NCI-H1436 treated with DMSO at 0.1 percent for 48 hours (cell line): ENCODE results near the gene SCNN1B.
"Not testable (repeated sequence)": the region's sequence is repeated elsewhere in the genome, so short reads cannot be mapped to it uniquely, and the experiment has no call there.

ENCODE experiments used
- DNase-seq: peaks from one replicate; lab custom pipeline; 2025; lab: John Stamatoyannopoulos, UW

SCNN1B gene

DNA sequence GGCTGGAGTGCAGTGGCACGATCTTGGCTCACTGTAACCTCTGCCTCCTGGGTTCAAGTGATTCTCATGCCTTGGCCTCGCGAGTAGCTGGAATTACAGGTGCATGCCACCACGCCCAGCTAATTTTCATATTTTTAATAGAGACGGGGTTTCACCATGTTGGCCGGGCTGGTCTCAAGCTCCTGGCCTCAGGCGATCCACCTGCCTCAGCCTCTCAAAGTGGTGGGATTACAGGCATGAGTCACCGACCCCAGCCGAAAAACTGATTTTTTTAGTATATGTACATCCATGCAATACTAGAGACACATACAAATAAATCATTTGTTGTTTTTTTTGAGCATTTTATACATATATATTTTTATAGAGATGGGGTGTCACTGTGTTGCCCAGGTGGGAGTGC lies 79.6 kb downstream of the SCNN1B start:
- DNase-seq = not testable (repeated sequence)

DNA sequence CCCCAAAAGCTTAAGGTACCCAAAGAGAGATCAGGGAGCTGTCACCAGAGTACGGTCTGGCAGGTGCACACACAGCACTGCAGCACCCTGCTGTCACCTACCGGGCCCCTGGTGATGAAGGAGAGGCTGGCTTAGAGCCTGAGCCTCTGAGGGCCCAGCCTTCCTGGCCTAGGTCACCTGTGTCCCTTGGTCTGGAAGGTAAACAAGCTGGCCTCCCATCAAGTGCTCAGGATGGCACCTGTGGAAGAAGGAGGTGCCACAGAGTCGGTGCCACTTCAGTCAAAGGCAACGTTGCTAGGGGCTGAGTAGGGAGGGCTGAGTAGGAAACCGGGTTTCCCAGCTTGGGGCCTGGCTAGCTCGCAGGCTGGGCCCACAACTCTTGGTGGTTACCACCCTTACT lies 80.2 kb downstream of the SCNN1B start:
- no peak for DNase-seq

DNA sequence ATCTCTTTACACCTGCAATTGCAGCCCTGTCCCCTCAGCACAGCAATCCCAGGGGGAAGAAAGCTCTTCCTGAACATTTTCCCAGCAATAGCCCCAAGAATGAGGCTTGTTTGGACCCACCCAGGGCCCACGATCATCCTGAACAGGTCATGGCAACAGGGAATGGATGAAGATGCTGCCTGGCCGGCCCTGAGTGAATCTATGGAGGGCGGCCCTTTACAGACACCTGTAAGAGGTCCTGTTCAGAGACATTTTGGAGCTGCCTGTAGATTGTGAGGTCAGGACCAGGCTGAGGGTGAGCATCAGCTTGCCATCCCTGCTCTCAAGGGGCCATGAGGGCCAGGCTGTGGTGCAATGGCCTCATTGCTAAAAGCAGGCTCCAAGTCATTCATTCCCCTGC lies 81.8 kb downstream of the SCNN1B start:
- DNase-seq = no peak

DNA sequence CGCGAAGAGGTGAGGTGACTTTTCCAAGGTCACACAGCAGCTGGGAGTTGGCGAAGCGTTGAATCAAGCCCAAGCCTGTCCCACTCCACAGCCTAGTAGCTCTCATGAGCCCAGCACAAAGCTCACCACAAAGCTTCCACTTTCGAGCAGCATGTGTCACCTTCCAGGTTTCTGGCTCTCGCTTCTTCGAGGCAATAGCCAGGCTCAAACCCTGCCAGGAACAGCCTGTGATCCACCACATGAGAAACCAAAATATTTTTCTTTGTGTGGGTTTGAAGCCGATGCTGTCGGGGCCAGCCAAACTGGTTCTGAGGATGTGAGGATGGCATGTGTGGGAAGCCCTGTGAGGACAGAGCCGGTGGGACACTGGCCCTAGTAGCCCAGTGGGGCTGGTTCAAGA lies 82.8 kb downstream of the SCNN1B start:
- DNase-seq = no peak

DNA sequence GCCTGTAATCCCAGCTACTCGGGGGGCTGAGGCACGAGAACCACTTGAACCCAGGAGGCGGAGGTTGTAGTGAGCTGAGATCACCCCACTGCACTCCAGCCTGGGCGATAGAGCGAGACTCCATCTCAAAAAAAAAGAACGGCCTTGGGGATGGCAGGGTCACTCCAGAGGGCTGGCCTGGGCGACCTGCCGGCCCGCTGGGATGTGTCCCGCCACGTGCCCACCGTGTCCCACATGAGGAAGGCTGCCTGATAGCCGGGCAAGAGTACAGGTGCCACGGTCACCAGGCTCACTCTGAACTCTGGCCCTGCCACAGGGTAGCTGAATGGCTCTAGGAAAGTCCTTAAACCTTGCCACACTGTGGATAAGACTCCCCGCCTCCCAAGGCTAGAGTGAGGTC lies 83.3 kb downstream of the SCNN1B start:
- DNase-seq = no peak

DNA sequence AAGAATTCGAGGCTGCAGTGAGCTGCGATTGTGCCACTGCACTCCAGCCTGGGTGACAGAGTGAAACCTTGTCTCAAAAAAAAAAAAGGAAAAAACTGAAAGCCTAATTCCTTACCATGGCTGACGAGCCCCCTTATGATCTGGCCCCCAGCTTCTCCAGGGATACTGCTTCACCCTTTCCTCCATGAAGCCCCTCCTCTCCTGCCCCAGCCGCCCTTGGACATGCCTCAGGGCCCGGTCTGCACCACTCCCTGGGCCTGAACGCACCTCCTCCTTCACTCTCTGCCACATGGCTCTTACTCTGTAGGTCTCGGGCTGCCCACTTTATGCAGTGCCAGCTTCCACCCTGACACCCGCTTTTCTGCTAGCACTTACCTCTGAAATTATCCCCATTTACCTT lies 85.6 kb downstream of the SCNN1B start:
- no peak for DNase-seq

DNA sequence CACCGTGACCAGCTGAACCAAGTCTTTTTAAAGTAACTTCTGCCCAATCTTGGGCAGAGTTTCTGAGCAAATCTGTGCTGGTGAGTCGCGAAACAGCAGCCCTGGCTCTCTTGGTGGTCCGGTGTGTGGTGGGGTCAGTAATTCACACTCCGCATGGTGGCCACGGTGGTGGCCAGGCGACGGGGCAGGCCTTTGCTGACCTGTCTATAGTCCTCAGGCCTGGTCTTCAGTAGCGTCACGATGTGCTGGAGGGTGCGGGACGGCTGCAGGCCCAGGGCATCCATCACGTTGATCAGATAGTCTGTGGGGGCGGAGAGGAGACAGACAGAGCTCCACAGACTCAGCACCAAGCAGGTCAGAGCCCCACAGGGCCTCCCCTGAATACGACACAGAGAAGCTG lies 86.7 kb downstream of the SCNN1B start:
- DNase-seq = no peak

DNA sequence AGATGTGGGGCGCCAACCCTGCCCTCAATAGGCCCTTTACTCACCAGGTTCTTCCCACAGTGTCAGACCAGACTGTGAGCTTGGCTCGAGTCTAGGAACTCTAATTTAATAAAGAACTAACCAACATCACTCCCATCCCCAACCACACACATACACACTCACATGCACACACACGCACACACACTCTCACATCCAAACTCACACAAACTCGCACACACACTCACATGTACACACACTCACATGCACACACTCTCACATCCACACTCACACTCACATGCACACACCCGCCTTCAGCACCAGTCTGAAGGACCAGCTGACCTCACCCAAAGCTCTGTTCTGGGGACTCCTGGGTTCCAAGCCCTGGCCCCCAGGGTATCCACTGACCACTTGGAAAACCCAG lies 87.1 kb downstream of the SCNN1B start:
- no peak for DNase-seq

DNA sequence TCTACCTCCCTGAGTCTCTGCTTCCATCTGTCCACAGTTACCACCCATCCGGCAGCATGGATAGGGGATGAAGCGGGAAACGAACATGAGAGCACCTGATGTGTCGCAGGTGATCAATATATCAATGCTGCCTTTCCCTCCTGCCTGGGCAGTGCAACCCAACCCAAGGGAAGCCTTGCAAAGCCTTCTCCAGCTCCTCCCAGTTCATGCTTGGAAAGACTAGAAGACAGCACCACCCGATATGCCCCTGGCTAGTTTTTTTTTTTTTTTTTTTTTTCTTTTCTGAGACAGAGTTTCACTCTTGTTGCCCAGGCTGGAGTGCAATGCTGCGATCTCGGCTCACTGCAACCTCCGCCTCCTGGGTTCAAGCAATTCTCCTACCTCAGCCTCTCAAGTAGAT lies 87.8 kb downstream of the SCNN1B start:
- DNase-seq = not testable (repeated sequence)

DNA sequence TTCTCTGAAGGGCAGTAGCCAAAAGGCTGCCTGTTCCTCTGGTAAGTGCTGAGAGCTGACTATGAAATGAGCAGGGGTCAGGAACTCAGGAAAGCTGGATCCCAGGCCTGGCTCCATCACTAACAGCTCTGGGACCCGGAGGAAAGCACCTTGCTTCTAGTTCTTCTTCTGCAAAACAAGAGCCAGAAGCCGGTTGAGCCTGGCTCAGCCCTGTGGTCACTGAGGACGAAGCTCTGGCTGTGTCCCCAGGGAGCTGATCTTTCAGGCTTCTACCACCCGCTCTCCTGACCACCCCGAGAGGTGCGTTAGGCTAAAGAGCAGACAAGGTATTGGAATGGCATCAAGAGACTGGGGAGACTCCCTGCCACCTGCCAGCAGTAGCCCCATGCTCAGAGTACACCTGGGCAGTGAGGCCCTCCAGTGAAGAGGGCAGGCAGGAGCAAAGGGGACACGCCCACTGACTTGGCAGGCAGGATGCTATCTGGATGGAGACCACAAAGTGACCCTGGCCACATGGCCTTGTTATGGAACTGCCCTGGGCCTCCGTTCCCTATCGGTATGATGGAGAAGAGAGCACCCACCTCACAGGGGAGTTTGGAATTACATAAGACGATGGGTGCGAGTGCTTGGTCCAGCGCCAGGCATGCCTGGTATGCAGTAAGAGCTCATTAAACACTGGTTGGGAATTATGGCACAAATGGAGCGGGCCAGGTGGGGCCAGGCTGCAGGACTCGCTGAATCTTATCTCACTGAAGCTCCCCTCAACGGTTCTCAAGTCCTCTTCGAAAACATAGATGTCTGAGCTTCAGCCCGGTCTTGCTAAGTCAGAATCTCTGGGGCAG lies 89.5 kb downstream of the SCNN1B start:
- DNase-seq = no peak

DNA sequence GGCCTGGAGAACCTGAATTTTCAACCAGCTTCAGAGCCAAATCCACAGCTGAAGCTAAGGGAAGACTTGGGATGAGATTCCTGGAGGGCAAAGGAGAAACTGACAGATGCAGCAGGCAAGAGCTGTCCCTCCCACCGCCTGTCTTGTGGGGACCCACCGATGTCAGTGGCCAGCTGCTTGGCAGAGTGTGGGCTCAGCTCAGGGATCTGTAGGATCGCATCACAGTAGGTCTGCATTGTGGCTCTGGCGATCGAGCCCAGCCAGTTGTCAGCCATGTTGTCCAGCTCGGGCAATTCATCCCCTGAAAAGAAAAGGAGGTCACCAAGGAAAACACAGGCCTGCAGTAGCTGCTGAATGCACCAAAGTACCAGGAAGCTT lies 90.1 kb downstream of the SCNN1B start:
- no peak for DNase-seq

DNA sequence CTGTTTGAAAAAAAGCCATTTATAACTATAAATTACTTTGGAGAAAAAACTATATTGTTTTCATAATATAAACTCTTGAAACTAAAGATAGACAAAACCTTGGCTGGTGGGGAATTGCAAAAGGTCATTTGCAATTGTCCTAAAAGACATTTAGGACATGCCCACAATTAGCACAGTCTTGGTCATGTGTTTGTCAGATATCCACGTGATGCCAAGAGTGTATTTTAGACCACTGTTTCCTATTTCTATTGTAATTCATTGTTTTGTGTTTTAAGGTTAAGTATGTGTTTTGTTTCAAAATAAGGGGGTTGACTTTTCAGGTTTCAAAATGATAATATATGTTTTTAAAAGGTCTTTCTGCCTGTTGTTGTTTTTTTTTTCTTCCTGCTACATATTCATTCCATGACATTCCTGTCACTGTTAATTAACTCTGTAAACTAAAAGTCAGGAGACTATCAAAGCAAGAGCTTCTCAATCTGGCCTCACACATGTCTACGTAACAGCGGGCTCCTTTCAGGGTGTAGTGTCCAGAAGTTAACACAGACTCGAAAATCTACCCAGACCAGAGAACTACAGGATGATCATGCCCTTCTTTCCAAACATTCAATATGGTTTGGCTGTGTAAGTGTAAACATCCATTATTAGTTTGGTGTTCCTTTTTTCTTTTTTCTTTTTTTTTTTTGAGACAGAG lies 92.2 kb downstream of the SCNN1B start:
- DNase-seq = no peak

DNA sequence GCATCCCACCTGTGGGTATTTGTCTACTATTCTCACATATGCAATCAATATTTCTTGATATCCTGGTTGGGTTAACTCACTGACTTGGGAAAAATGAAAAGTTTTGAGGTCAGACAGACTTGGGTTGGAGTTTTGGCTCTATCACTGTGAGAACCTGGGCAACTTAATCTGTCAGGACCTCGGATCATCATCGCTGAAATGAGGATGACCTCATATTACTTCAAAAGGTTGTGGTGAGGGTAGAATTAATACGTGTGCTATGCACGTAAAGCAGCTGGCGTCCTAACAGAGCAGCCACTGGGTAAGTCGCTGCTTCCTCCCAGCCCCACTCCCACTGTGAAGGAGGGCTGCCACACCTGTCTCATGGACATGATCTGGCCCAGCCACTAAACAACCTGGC lies 93.6 kb downstream of the SCNN1B start:
- no peak for DNase-seq

DNA sequence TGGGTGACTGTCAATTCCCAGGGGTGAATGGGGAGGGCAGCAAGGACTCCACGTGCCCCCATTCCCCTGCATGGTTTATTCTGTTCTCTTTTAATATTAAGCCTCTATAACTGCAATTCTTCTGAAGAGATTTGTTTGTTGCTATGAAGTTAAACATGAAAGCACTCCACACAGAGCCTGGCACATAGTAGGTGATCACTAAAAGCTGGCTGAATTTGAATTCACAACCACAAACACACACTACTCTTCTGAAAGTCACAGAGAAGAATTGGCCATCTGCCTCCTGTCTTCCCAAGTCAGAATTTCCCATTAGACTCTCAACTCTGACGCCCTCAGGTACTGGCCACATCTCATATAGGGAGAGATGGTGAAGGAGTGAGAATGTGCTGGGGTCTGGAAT lies 95.4 kb downstream of the SCNN1B start:
- no peak for DNase-seq

DNA sequence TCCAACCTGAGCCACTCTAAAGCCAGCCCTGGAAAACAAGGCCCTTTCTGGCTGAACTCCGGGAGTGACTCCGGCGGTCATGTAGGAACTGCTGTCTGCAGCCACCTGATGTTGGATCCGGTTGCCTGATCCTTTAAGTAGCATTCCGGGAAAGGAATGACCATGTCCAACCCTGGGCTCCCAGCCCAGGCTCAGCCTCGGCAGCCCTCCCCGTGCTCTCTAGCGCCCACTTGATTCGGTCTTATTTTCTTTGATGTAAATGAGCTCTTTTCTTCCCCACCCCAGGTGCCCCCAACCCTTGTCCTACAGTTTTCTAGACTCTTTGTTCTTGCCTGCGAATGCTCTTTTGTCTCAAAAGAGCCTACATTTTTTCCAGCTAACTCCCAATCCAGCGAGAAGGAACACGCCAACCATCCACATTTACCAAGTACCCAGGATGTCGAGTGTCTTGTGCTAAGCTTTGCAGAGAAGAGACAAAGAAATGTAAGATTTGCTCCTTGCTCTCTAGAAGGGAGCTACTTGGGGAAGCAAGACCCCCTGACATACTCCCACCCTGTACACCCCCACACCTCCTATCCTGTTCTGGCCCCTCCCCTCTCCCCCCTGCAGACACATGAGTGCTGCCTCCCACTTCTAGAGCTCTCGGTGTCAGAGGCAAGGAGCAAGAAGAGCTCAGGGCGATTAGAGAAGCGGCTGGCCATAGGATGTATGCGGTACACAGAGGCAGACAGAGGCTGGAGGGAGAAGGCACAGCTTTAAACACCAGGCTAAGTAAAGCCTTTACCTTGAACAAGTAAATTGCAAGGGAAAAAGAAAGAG lies 97.1 kb downstream of the SCNN1B start:
- no peak for DNase-seq

DNA sequence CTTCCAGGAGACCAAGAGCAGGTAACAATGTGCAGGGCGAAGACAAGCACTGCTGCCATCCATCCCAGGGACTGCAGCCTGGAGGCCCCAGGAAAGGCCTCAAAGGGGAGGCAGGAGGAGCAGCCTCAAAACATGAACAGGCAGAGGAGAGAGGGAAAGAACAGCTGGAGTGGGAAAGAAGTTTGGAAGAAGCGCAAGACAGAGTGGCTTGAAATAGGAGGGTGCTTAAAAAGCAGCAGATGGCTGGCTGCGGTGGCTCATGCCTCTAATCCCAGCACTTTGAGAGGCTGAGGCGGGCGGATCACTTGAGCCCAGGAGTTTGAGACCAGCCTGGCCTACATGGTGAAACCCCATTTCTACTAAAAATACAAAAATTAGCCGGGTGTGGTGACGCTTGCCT lies 98.3 kb downstream of the SCNN1B start:
- DNase-seq = not testable (repeated sequence)

DNA sequence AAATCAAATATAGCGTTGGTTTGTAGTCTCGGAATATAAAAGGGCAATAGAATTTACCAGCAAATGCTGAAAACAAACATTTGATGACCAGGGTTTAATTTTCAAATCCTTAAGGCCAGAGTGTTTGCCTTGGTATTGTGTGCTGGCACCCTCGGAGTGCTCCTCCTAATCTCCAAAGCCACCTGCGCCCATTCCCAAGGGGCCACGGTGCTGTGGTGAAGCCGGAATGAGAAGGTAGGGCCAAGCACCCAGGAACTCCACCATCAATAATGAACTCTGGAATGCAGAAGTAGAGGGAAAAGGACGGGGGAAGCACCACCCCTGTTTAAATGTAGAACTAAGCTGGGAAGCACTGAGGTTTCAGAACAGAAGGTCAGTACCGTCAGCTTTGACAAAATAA lies 99.0 kb downstream of the SCNN1B start:
- no peak for DNase-seq

DNA sequence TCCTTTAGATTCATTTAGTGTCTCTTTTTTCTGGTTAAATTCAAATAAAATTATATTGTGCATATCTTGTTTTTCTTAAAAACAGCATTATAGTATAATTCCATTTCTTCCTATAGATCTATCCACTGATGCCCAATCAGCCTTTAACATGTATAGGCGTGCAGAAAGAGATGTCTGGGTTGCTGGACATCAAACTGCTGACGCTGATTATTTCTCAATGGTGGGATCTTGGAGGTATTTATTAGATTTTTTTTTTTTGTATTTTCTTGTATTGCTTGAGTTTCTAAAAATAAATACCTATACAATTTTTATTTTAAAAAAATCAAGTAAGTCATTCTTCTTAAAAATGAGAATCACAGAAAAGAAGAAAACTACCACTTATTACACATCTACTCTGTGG lies 100.0 kb downstream of the SCNN1B start:
- DNase-seq = no peak

DNA sequence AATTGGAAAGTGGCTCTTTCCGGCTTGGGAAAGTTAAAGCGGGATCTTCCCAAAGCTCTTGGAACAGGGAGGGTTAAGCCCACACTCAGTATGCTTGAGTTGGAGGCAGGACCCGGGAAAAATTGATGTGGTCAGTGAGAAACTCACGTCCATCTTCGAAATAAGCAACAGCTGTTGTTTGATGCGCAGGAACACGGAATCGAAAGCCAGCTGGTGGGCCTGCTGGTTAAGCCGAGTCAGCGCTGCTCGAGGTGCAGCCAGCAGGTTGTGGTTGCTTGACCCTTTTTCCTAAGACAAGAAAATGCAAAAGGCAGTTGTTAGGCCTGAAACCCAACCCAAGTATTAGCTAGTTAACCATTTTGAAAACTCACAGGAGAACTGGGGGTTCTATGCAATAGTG lies 101.4 kb downstream of the SCNN1B start:
- DNase-seq = no peak

DNA sequence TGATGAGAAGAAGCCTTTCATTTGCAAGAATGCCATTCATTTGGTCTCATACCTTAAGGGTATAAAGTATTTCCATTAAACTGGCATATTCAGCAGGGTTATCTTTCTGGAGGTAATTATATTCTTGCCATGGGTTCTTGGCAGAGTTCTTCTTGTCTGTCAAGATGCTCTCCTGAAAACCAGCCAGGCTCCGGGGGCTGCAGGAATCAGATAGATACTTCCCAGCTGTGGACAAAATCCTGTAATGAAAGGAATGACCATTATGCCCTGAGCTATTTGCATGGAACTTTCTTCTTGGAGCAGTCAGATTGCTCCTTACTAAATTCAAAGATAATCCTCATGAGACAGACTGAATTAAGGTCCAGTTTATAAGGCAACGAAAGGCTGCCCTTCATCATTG lies 103.9 kb downstream of the SCNN1B start:
- DNase-seq = no peak

DNA sequence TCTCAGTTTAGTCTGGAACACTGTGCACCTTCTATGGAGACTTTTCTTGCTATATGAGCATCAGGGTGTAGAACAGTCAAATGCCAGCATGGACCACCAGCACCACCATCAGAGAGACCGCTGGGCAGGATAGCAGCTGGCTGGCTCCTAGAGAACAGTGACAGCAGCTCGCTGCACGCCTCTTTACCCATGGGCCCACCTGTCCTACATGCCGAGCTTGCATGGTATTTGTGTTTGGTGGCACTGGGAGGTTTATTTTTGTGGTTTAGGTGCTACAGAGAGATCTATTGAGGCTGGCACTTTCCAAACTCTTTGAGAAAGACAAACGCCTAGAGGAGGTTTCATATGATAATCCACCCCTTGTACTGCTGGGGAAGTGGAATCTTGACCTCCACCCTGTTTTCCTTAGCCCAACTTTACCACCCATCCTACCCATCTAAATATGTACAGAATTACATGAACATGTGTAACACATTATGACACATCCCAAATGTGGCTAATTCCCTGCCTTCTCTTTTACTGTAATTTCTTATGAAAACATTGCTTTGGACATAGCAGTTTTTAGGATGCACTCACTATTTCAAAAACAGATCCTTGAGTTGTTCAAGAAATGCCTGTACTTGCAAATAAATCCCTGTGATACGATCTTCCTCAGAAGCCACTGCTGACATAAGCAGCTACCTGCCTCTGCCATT lies 104.6 kb downstream of the SCNN1B start:
- DNase-seq = no peak

DNA sequence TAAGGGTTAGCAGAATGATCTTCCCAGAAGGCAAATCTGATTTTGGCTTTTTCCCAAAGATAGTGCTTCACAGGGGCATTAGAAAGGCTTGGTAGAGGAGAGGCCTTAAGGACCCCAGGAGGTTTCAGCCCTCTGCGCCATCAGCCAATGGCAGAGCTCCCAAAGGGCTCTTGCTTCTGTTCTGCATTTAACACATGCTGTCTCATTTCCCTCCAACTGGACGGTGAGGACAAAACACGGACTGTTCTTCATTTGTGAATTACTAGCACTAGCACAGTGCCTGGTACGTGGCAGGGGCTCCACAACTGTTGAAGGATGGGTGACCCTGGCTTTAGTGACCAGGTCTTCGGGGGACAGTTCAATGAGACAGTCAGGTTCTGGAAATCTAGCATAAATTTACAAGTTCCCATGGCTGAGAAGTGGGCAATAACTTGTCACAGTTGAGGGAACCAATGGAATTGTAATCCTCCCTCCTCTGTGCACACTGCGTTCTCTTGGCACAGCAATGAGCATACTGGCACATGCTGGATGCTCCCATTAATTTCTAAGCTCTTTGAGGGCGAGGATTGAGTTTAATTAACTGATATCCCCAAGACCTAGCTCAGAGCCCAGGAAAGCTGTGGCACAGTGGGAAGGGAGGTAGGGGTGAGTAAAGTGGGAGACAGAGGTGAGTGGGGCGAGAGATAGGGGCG lies 105.5 kb downstream of the SCNN1B start:
- DNase-seq = no peak
